GM20431 (cell line): Measurements from ENCODE around the gene OR2F1.

Experiments
- in situ Hi-C: fragments of 300-500 bp; cut with MseI, MboI; formaldehyde crosslinking; loops from one replicate; pipeline ENCODE4 v1.15.0; 2020; ENCODE audit warnings: low sequenced_read_pairs; ENCODE audit not compliant: unreplicated experiment

Gene OR2F1

GRCh38 chr7:143948733-143949132 is 5.9 kb upstream of the OR2F1 start:
- in situ Hi-C loops: no loop called here

GRCh38 chr7:143953421-143953820 is 1.2 kb upstream of the OR2F1 start:
- in situ Hi-C loops: no loop called here

GRCh38 chr7:143954135-143954534 is 509 bp upstream of the OR2F1 start:
- in situ Hi-C loops: no loop called here

GRCh38 chr7:143958781-143959180 is 4.1 kb downstream of the OR2F1 start:
- in situ Hi-C loops: no loop called here

- in situ Hi-C loops: no loop called here
Observed at GRCh38 chr7:143960813-143961610, 6.4 kb downstream of the OR2F1 start.

- in situ Hi-C loops: no loop called here
Observed at GRCh38 chr7:143965280-143965679, 10.6 kb downstream of the OR2F1 start.

GRCh38 chr7:143967398-143967797 is 12.8 kb downstream of the OR2F1 start:
- in situ Hi-C loops: no loop called here

- in situ Hi-C loops: no loop called here
Observed at GRCh38 chr7:143973870-143974416, 19.3 kb downstream of the OR2F1 start.

- in situ Hi-C loops: no loop called here
Observed at GRCh38 chr7:143974459-143974858, 19.8 kb downstream of the OR2F1 start.

- in situ Hi-C loops: no loop called here
Observed at GRCh38 chr7:143975617-143976016, 21.0 kb downstream of the OR2F1 start.

- in situ Hi-C loops: no loop called here
Observed at GRCh38 chr7:143978585-143978984, 23.9 kb downstream of the OR2F1 start.

- in situ Hi-C loops: no loop called here
Observed at GRCh38 chr7:143979359-143979758, 24.7 kb downstream of the OR2F1 start.

GRCh38 chr7:143979998-143980397 is 25.4 kb downstream of the OR2F1 start:
- in situ Hi-C loops: no loop called here

GRCh38 chr7:143980746-143981510 is 26.3 kb downstream of the OR2F1 start:
- in situ Hi-C loops: no loop called here

GRCh38 chr7:143983960-143984359 is 29.3 kb downstream of the OR2F1 start:
- in situ Hi-C loops: no loop called here

- in situ Hi-C loops: no loop called here
Observed at GRCh38 chr7:143987513-143987912, 32.9 kb downstream of the OR2F1 start.

GRCh38 chr7:143988976-143989745 is 34.5 kb downstream of the OR2F1 start:
- in situ Hi-C loops: no loop called here

- in situ Hi-C loops: no loop called here
Observed at GRCh38 chr7:143992670-143993069, 38.0 kb downstream of the OR2F1 start.

- in situ Hi-C loops: no loop called here
Observed at GRCh38 chr7:143993924-143994323, 39.3 kb downstream of the OR2F1 start.

GRCh38 chr7:144000020-144000419 is 45.4 kb downstream of the OR2F1 start, which contains the start of gene OR6B1:
Gene OR6B1, plus strand, starts transcription at chr7:144000320. Its CDS starts 3,677 bp downstream, at chr7:144003997.
- in situ Hi-C loops: no loop called here
